Measurements from ENCODE around the gene CCDC187.

The CCDC187 gene

DNA sequence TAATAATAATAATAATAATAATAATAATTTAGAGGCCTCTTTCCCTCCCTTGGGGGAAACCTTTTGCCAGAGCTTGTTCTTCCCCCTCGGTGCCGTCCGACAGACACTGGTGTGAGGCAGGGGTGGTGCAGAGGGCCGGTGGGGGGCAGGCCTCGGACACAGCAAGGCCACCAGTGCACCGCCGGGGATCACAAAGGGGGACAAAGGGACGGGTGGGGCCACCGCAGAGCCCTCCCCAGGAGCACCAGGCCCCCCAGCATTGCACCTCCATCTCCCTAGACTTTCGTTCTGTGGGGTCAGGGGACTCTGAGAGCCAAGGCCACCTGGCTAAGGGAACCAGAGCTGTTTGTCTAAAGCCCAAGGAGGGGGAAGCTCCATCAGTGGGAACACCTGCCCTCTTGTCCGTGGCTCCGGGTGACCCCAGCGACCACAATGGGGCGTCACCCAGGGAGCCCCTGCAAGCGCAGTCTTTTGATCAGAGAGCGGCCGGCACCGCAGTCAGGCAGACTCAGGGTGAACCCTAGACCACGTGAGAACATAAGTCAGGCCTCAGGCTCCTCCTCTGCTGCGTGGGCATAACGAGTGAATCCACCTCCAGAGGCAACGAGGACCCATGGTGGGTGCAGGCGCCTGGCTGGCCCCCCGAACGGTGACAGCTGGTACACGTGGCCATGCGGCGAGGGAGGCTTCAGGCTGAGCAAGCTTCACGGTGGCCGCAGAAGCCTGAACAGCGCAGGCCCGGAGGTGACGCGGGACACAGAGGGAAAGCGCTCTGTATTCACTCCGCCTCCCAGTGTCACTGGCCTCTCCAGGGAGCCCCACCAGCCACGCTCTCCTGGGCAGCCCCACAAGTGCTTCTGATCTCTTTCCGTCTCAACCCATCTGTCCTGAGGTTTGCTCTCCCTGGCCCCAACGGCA lies 46.3 kb downstream of the CCDC187 start:
- in situ Hi-C loops (cut with HindIII; ENCODE audit: low sequenced_read_pairs): no loop called here

DNA sequence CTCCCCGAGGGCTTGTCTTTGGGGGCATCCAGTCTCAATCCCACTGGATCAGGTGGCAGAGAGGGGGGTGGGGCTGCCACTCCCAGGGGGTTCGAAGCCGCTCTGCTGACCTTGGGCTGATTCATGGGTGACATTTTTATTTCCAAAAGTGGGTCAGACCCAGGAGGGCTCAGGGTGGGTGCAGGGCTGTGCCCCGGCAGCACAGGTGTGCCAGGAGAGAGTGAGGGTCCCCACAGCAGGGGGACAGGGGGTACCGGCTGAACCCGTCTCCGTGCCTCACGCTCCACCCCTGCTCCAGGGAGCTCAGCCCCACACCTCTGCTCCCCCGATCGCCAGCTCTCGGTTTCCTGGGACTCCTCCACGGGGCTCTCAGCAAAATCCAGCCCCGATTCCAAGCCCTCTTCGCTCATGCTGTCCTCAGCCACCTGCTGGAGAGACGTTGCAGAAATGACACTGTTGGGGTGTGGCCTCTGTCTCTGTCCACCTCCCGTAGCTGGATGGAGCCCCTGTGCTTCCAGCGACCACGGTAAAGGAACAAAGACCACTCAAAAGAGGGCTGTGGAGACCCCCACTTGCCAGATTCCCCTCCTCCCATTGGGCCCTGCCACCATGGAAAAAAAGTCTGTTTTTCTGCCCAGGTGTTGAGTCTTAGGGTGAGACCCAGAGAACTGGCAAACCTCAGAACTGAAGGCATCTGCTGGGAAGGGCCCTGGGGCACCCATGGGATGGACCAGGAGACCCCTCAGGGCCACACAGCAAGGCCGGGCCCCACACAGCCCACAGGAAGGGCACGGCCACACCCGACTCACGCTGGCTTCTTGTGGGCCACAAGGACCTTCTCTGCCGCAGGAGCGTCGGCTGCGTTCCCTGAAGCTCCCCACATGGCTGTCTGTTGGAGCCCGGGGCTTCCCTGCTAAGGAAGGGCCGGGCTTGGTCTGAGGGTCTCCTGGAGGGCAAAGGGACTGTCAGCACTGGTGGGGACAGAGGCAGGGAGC lies 47.7 kb downstream of the CCDC187 start:
- in situ Hi-C loops (cut with HindIII; ENCODE audit: low sequenced_read_pairs): no loop called here

DNA sequence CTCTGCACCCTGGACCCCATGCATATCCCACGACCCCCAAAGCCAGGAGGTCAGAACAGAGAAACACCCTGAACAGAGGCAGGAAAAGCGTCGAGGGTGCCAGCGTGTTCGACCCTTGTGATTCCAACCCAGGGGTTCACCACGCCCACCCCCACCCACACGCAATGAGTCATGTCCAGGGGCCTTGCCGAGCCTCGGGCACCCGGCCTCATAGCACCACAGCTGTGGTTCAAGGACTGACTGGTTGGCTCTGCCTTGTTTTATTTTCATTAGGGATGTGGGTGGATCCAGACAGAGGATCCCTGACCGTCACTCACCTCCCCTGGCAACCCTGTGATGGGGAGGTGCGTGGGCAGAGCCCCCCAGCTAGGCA lies 48.7 kb downstream of the CCDC187 start:
- in situ Hi-C loops (cut with HindIII; ENCODE audit: low sequenced_read_pairs): no loop called here

DNA sequence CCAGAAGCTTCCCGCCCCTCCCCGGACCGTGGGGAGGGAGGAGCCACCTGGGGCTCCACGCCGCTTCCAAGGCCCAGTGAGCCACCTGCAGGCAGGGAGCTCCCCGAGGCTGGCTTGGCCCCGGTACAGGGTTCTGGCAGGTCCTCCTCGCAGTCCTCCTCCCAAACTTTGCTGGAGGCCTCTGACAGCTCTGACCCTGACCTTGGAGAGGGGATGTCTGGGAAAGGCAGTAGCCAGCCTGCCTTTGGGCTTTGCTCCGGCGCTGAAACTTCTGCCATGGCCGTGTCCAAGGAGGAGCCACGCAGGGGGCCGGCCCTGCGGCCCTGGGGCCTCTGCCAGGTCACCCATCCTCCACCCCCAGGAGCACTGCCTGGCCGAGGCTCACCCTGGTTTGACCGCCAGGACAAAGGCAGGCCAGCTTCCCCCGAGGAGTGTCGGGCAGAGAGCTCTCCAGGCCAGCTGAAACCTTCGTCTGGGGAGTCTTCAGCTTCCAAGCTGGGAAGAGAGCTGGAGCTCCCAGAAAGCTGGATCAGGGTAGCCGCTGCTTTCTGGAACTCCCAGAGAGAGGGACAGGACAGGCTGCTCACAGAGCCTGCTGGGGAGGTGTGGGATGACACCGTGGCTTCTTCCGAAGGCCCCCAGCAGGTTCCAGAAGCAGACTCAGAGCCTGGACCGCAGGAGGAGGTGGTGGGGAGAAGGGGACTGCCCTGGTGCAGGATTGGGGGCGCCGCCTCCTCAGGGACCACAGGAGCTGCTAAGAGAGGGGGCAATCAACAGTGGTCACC lies 49.3 kb downstream of the CCDC187 start:
- in situ Hi-C loops (cut with HindIII; ENCODE audit: low sequenced_read_pairs): no loop called here

DNA sequence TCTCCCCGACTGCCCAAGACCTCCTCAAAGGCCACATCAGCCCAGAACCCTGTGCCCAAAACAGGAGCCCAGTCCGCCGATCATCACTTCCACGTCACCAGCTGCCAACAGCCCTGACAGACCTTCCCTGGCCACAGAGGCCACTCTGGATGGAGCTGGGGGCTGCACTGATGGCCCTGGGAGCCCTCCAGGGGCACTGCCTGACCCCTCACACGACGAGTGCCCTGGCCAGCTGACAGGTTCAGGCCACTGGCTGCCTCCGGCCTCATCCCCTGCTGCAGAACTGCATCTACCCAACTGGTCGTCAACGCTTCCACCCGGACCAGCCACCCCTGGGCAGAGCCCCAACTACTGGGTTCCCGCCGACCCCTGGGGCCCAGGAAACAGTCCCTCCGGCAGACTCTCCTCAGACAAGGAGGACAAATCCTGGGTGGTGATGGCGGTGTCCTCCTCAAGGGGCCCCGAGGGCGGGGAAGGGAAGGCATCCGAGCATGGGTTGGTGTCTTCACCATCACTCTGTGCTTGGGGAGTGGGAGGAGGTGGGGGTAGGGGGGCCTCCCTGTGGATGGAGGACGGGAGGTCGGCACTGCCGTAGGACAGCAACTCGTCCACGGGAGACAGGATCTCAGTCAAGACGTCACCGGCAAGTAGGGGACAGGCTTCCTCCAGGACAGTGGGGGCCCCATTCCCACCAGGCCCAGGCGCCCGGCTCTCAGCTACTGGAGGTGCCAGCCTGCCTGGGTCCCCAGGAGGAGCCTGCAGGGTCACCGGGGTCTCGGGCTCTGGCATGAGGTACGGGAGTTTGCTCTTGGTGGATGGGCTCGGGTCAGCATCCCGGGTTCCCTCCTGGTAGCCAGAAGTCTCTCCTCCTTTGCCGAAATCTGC lies 50.4 kb downstream of the CCDC187 start:
- in situ Hi-C loops (cut with HindIII; ENCODE audit: low sequenced_read_pairs): no loop called here

DNA sequence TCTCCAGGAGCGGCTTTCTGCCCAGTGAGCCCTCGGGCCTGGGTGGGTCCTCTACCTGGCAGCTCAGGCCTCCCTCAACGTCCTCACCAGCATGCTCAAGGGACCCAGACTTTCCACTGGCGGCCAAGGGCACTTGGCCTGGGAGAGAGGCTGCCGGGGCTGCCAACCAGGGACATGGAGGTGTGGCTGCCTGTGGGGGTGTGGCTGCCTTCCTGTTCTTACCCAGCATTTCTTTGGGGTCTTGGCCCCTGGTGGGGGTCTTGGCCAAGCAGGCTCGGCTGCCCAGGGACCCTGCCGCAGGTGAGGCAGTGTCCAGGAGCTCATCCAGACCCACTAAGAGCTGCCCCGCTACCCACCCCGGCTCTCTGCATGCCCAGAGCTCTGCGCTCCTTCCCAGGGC lies 51.0 kb downstream of the CCDC187 start:
- in situ Hi-C loops (cut with HindIII; ENCODE audit: low sequenced_read_pairs): no loop called here

DNA sequence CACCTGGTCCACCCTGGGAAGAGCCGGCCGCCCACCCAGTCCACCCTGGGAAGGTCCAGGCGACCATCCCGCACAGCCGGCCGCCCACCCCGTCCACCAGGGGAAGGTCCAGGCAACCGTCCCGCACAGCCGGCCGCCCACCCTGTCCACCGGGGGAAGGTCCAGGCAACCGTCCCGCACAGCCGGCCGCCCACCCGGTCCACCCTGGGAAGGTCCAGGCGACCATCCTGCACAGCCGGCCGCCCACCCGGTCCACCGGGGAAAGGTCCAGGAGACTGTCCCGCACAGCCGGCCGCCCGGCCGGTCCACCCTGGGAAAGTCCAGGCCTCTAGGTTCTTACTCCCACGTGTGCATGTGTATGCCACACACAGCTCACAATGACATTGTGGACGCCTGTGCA lies 51.6 kb downstream of the CCDC187 start:
- in situ Hi-C loops (cut with HindIII; ENCODE audit: low sequenced_read_pairs): no loop called here

DNA sequence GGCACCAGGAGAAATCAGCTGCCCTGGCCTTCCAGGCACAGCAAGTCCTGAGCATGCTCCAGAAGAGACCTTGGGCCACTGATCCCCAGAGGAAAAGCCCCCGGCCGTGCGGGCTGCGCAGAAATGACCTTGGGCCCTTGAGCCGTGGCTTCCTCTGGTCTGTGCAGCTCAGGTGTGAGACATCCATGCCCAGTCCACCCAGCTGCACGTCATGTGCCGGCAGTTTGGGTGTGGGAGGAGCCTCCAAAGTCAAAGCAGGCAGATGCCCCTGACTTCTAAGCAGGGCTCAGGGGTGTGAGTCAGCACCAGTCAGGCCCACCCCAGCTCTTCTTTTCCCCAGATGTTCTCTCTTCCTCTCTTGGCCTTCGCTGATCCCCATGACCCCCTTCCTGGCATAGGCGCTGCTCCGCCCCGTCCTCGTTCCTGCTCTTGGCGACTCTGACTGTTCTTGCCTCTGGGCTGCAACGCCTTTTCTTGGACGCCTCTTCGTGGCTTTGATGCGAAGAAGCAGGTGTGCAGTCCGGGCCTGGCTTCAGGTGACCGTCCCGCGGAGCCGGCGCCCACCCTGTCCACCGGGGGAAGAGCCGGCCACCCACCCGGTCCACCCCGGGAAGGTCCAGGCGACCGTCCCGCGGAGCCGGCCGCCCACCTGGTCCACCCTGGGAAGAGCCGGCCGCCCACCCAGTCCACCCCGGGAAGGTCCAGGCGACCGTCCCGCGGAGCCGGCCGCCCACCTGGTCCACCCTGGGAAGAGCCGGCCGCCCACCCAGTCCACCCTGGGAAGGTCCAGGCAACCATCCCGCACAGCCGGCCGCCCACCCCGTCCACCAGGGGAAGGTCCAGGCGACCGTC lies 52.4 kb downstream of the CCDC187 start:
- in situ Hi-C loops (cut with HindIII; ENCODE audit: low sequenced_read_pairs): no loop called here

DNA sequence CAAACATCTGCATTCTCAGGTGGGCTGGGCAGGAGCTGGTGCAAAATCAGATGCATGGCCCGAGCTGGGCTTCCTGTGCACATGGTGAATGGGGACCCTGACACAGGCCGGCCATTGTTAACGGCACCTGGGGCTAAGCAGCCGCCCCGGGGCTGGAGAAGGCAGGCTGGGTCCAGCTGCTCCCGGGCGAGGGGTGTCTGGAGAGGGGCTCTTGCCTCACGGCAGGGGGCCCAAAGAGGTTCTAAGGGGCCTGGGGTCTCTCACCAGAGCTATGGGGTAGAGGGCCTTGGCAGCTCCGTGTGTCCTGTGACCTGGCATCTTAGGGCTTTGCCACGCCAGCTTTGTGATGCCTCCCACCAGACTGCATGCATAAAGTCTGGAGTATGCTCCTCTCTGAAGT lies 53.2 kb downstream of the CCDC187 start:
- in situ Hi-C loops (cut with HindIII; ENCODE audit: low sequenced_read_pairs): no loop called here

DNA sequence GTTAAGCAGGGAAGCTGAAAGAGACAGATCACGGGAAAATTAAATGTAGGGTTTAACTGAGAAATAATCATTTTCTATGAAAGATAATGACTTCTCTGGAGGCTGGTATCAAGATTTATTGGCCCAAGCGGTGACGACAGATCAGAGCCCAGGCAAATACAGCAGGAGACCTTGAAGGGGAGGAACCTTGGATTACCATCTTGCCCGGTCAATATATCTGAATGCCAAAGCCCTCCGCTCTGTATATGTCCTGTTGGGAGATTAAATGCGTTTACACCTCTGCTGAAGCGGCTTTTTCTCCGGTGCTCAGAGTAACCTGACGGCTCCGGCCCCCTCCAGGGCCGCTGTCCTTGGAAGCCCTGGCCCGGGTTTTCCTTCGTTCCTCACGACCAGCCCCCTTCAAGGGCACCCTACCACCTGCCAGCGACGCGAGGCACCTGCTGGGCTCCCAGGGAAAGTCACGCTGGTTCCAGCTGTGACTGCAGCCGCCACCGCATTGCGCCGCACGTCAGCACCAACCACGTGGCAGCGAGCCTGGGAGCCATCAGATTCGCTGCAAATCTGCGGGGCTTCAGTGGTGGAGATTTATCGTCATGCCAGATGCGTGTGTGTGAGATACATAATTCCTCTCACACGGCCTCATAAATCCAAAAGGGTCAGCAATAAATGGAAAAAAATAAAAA lies 53.9 kb downstream of the CCDC187 start:
- in situ Hi-C loops (cut with HindIII; ENCODE audit: low sequenced_read_pairs): no loop called here

DNA sequence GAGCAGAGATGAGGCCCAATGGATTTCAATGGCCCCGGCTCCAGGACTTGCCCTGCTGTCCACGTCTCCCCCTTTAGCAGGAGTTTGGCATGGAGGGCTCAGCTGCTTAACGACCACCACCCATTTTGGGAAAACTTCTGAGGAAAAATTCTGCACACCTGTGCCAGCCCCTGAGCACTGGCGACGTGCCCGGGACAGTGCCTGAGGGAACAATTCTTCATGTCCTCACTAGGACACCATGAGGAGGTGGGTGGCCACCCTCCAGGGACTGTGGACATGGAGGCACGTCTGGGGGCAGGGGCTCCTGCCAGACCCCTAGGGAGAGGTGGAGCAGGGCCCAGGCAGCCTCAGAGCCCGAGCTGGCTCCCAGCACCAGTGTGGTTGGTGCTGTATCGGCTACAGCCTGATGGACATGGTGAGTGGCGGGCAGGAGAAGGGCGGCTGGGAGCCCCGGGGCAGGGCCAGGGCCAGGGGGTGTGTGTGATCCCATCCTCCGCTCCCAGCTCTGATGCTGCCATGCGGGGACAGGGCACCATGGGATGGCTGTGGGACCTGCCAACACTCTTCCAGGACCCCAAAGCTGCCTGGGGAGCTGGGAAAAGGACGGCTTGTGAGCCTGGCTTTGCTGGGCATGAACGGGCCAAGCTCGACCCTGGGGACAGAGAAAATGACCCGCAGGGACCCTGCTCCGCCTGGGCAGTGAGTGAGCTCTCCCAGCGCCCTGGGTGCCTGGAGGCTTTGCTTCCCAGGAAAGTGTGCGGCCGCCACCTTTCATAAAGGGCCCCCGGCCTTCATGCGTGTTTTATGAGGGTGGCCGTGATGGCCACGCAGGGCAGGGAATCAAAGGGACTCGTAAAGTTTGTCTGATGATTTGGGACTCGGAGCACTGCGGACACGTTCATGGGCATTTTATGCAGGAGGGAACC lies 54.7 kb downstream of the CCDC187 start:
- in situ Hi-C loops (cut with HindIII; ENCODE audit: low sequenced_read_pairs): no loop called here

DNA sequence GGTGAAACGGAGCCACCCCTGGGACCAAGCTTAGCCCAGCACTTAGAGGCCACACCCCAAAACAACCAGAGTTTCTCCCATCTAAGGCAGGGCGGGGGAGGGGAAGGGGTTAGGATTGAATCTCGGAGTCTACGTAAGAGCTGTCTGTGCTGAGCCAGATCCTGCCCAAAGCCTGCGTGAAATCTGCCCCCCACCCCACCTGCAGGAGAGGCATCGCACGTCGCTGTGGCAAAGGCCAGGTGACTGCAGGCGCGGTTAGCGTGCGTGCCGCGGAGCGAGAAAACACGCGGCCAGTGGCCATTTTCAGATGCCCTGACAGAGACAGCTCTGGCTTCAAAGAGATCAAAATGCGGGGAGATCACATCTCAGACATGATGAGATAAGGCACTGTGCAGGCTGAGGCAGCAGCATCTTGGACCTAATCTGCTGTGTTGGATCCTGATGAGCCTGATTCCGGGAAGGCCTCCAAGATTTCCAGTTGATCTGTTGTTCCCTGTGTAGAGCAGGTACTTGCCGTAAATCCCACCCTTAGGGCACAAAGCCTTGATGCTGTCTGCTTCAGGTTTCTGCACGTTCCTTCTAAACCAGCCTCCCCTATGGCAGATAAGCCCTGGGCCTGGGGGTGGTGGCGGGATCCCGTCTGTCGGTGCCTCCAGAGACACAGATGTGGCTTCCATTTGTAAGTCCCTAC lies 55.8 kb downstream of the CCDC187 start:
- in situ Hi-C loops (cut with HindIII; ENCODE audit: low sequenced_read_pairs): no loop called here

DNA sequence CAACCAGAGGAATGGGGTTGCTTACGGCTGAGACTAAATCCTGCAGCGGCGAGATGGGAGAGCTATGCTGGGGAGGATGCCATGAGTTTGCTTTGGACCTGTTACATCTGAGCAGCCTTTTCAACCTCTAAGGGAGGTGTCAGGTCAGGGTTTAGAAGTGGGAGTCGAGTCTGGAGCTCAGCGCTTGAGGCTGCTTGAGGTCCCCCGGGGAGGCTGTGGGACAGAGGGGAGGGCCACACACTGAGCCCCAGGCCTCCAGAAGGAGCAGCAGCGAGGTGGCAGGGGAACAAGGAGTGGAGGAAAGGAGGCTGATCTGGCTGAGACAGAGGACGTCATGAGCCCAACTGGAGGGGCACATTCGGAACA lies 56.4 kb downstream of the CCDC187 start:
- in situ Hi-C loops (cut with HindIII; ENCODE audit: low sequenced_read_pairs): no loop called here

DNA sequence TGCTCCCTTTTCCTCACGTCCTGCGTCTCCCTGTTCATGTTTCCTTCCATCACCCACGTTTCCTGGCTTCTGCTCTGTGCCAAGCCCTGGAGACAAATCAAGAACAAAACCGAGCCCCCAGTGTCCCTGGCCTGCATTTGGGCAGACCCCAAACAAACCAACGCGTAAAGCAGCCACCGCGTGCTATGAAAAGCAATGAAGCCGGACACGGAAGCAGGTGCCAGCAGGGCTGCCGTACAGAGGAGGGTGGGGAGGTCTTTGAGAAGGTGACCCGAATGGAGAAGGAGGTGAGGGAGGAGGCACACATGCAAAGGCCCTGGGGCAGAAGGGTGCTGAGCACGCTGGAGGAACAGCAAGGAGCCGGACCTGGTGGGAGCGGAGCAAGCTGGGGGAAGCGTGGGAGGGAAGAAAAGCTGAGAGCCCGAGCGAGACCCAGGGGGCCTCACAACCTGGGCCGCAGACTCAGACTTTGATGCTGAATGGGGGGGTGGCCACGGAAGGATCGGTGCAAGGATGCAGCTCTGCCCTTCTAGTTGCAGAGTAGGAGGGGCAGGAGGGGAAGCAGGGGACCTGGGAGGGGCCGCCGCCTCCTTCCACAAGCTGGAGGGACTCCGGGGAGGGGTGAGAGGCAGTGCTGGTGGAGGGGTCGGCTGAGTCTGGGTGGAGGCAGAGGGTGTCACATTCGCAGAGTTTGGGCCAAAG lies 56.9 kb downstream of the CCDC187 start:
- in situ Hi-C loops (cut with HindIII; ENCODE audit: low sequenced_read_pairs): no loop called here

DNA sequence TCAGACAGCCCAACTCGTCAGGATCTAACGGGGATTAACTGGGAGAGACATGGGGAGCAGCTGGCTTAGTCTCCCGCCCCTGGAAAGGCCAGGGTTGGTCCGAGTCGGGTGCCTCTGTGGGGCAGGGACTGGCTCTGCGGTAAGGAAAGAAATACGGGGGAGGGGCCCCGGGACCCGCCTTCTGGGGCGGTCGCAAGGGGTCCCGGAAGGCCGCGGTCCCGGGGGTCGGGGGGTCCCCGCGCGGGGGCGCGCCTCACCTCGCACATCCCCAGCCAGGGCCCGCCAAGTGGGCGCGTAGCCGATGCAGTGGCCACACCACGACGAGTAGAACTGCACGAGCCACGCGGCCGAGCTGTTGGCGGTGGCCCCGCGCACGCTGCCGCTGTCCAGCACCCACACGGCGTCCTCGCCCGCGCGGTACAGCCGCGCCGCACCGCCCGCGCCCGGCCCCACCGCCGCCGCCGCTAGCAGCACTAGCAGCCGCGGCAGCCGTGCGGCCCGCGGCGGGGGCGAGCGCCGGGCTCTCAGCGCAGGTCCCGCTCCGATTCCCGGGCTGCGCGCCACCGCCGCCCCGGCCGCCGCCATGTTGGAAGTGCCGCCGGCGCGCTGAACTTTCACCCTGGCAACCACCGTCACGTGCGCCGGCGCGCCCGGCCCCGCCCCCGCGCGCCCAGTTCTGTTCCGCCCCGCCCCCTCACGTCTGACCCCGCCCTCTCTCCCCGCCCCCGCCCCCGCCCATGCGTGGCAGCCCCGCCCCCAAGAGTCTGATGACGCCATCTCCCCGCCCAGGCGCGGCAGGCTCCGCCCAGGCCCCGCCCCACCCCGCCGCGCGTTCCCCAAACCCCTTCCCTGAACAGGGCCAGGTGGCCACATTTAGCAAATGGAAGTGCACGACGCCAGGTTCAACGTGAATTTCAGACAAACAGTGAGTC lies 58.4 kb downstream of the CCDC187 start, which contains the start of gene QSOX2:
Gene QSOX2 (minus strand): TSS at position 594 of the 932 bp plus-strand sequence. CDS start 9 bp downstream, at position 585.
- in situ Hi-C loops (cut with HindIII; ENCODE audit: low sequenced_read_pairs): no loop called here

All from DLD1 (cell line).